K562 (cell line): ENCODE results near the gene CABYR. TPM values are rescaled to one million over a fixed set of nuclear protein-coding genes. Genes with fewer than 3 reads are reported as not detected.

Source experiments
- ATAC-seq: fragments of 200-7000 bp; cut with Tn5 transposase; 3 replicates; pipeline ENCODE4 v1.9.1; 2020; ENCODE audit warnings: moderate library complexity
- BruUV-seq: library from RNA; stranded (reverse); fragments of 400-500 nt; replicated peaks from 2 replicates; lab custom pipeline; 2021; lab: Mats Ljungman, UMichigan
- CTCF ChIA-PET: fragments of 300-600 bp; formaldehyde crosslinking; extraction: SDS; loops from one replicate; lab custom pipeline; 2021; ENCODE audit warnings: low intra/inter-chr PET ratio; lab: Yijun Ruan, JAX
- POLR2A ChIA-PET: fragments of 300-600, 350-650 bp; sonication (Branson Sonifier 250); formaldehyde crosslinking; extraction: SDS; loops from one replicate; lab custom pipeline; 2021; ENCODE audit warnings: antibody characterized with exemption, inconsistent platforms; lab: Yijun Ruan, JAX
- DNase-seq, 4 experiments: peaks; one replicate each; pipeline versions ENCODE4 v3.0.0 to v3.0.0-alpha.2; 2011 to 2018; ENCODE audit warnings: low spot score in 3 of 4, mixed read lengths in 3 of 4; ENCODE audit errors: extremely low read depth in 1 of 4
- FAIRE-seq: peaks from 2 replicates; lab custom pipeline; 2011; peaks lifted over from hg19 to GRCh38; lab: Jason Lieb, UNC
- H2AFZ ChIP-seq: 2 replicates; pipeline ENCODE4 v1.6.0; 2011; ENCODE audit warnings: low read depth, low read length, control low read depth, inconsistent platforms
- H3K27ac ChIP-seq: fragments of 200-600 bp; 3 replicates; pipeline ENCODE4 v1.8.0; 2011; ENCODE audit warnings: low read depth, mild to moderate bottlenecking, control low read depth, inconsistent platforms, low read length, moderate library complexity, mixed read lengths; ENCODE audit errors: extremely low read depth
- H3K27me3 ChIP-seq, 2 experiments: fragments of 300-600 bp in 1 of 2; 2 replicates in 1 of 2; 3 replicates in 1 of 2; pipeline versions ENCODE4 v1.6.0 to v1.8.0; 2011; ENCODE audit warnings: inconsistent platforms in 2 of 2, low read length in 2 of 2, mild to moderate bottlenecking in 1 of 2, mixed read lengths in 1 of 2, moderate library complexity in 1 of 2; ENCODE audit not compliant: control insufficient read depth in 2 of 2, insufficient read depth in 2 of 2
- H3K36me3 ChIP-seq: fragments of 300-600 bp; 3 replicates; pipeline ENCODE4 v1.8.0; 2011; ENCODE audit warnings: mild to moderate bottlenecking, low read length, inconsistent platforms; ENCODE audit not compliant: control insufficient read depth, insufficient read depth
- H3K4me1 ChIP-seq, 2 experiments: fragments of 200-600 bp in 1 of 2; replicated peaks in 1 of 2; 2 replicates in 1 of 2; 3 replicates in 1 of 2; pipeline versions ENCODE4 v1.5.1 to v1.8.0; 2011; ENCODE audit warnings: inconsistent platforms in 2 of 2, low read length in 2 of 2, mild to moderate bottlenecking in 1 of 2, mixed read lengths in 1 of 2, moderate library complexity in 1 of 2; ENCODE audit not compliant: control insufficient read depth in 2 of 2, insufficient read depth in 2 of 2
- H3K4me2 ChIP-seq: 2 replicates; pipeline ENCODE4 v1.6.1; 2011; ENCODE audit warnings: low read length, control low read depth, inconsistent platforms, mixed read lengths; ENCODE audit not compliant: insufficient read depth
- H3K4me3 ChIP-seq: fragments of 200-600 bp; sonication (generic), shearing (Covaris generic); 2 replicates; pipeline ENCODE4 v1.5.1; 2016; ENCODE audit warnings: control low read depth, inconsistent platforms
- H3K79me2 ChIP-seq: fragments of 200-600 bp; 3 replicates; pipeline ENCODE4 v1.8.0; 2011; ENCODE audit warnings: low read length, inconsistent platforms; ENCODE audit not compliant: control insufficient read depth, insufficient read depth
- H3K9ac ChIP-seq, 2 experiments: 2 replicates each; pipeline versions ENCODE4 v1.6.0 to v1.6.1; 2011; ENCODE audit warnings: low read depth in 2 of 2, low read length in 2 of 2, control low read depth in 1 of 2, inconsistent platforms in 1 of 2, mild to moderate bottlenecking in 1 of 2, mixed read lengths in 1 of 2; ENCODE audit not compliant: insufficient read depth in 1 of 2
- H3K9me1 ChIP-seq: one replicate; pipeline ENCODE4 v1.6.0; 2011; ENCODE audit warnings: inconsistent platforms, mild to moderate bottlenecking, low read length, moderate library complexity; ENCODE audit not compliant: control insufficient read depth, insufficient read depth
- H3K9me3 ChIP-seq: replicated peaks from 2 replicates; pipeline ENCODE4 v1.5.1; 2011; ENCODE audit warnings: low read depth, low read length, inconsistent platforms; ENCODE audit not compliant: control insufficient read depth, insufficient read depth
- H4K20me1 ChIP-seq: replicated peaks from 2 replicates; pipeline ENCODE4 v1.6.1; 2011; ENCODE audit warnings: low read length, inconsistent platforms, mixed read lengths; ENCODE audit not compliant: control insufficient read depth, insufficient read depth
- BRD9 ChIP-seq: fragments of 450-650 bp; IDR thresholded peaks from 2 replicates; pipeline ENCODE4 v1.6.1; 2018; ENCODE audit warnings: low read depth; ENCODE audit not compliant: partially characterized antibody
- ELF1 ChIP-seq: fragments of 200-800 bp; sonication (Bioruptor generic); IDR thresholded peaks from 2 replicates; pipeline ENCODE4 v1.6.1; 2016; ENCODE audit warnings: missing genetic modification characterization, missing compliant biosample characterization
- IFI16 ChIP-seq: fragments of 250-450 bp; sonication (Bioruptor Pico); IDR thresholded peaks from 2 replicates; pipeline ENCODE4 v2.1.2; 2022; ENCODE audit warnings: mild to moderate bottlenecking, inconsistent platforms
- NCOA6 ChIP-seq: fragments of 450-650 bp; IDR thresholded peaks from 2 replicates; pipeline ENCODE4 v1.6.1; 2017; ENCODE audit warnings: mild to moderate bottlenecking
- PHB2 ChIP-seq: fragments of 450-650 bp; IDR thresholded peaks from 2 replicates; pipeline ENCODE4 v1.6.1; 2017; ENCODE audit warnings: low read depth
- RBM39 ChIP-seq: fragments of 200-400 bp; formaldehyde crosslinking; optimal IDR thresholded peaks from 2 replicates; pipeline ENCODE3; 2018; ENCODE audit warnings: low read depth, low read length
- RERE ChIP-seq: sonication (generic); formaldehyde crosslinking; IDR thresholded peaks from 2 replicates; pipeline ENCODE4 v1.8.0; 2023; ENCODE audit warnings: missing genetic modification reagents, mild to moderate bottlenecking, borderline replicate concordance
- TOE1 ChIP-seq, 2 experiments: fragments of 450-650 bp in 1 of 2; sonication (generic) in 1 of 2; formaldehyde crosslinking in 1 of 2; IDR thresholded peaks; 2 replicates each; pipeline versions ENCODE4 v1.7.1 to v1.8.0; 2016 to 2022; ENCODE audit warnings: borderline replicate concordance in 2 of 2, mild to moderate bottlenecking in 2 of 2, antibody characterized with exemption in 1 of 2, inconsistent platforms in 1 of 2, low read depth in 1 of 2, missing genetic modification reagents in 1 of 2, moderate library complexity in 1 of 2
- ZNF12 ChIP-seq: sonication (generic); formaldehyde crosslinking; IDR thresholded peaks from 2 replicates; pipeline ENCODE4 v1.4.0; 2020; ENCODE audit warnings: mild to moderate bottlenecking, missing genetic modification reagents
- ZNF23 ChIP-seq: fragments of 250-450 bp; sonication (Bioruptor Pico); IDR thresholded peaks from 2 replicates; pipeline ENCODE4 v1.4.0; 2020; ENCODE audit warnings: mild to moderate bottlenecking
- ZNF717 ChIP-seq: fragments of 250-450 bp; sonication (Bioruptor Pico); IDR thresholded peaks from 2 replicates; pipeline ENCODE4 v1.5.0; 2021
- WGBS: fragments of 100-300 bp; shearing (Covaris generic); methylation state at CpG from one replicate; pipeline ENCODE4 v1.1.6; 2016; ENCODE audit warnings: low coverage, mixed read lengths; ENCODE audit not compliant: insufficient coverage; ENCODE audit errors: missing lambda C conversion rate; 5-methylcytosine and 5-hydroxymethylcytosine counted together
- in situ Hi-C: fragments of 300-500 bp; cut with MboI; formaldehyde crosslinking; loops from 4 replicates; pipeline ENCODE4 v1.15.0; 2018; ENCODE audit warnings: inconsistent platforms, mixed read lengths
- intact Hi-C: fragments of 100-400 bp; cut with micrococcal nuclease; formaldehyde crosslinking; loops from 2 replicates; pipeline ENCODE4 v1.14.2; 2022
- polyA plus RNA-seq, 8 experiments: library from polyadenylated mRNA; depleted of rRNA in 4 of 8; stranded (reverse) in 5 of 8; unstranded in 3 of 8; fragments of >200 nt; fragmentation: Nextera tagmentation in 2 of 8; fragmentation: Illumina TruSeq in 1 of 8; extraction: Ambion mirVana in 2 of 8; extraction: Trizol in 1 of 8; gene quantifications; 2 replicates each; pipeline versions ENCODE4 v1.2.1 to v1.2.3, GENCODE V29; 2011 to 2014; ENCODE audit warnings: inconsistent platforms in 1 of 8, missing spikeins in 1 of 8
- total RNA-seq, 7 experiments: library from RNA; depleted of rRNA in 6 of 7; stranded (reverse); fragments of >200 nt in 6 of 7; fragmentation: Illumina TruSeq in 2 of 7; extraction: Trizol in 2 of 7; gene quantifications; 2 replicates each; pipeline versions ENCODE4 v1.2.1 to v1.2.3, GENCODE V29; 2011 to 2021; ENCODE audit warnings: low replicate concordance in 1 of 7

Gene CABYR
- total and polyA plus RNA-seq, 9 of the 15 experiments (the other 6 are each of a cell fraction or from before 2014, with no cell fraction given): not detected

- H3K27ac ChIP-seq: no peak overlapping the region
- no peak overlapping the region for H2AFZ ChIP-seq
- 0% methylated on average over 2 of the region's 2 CpGs for WGBS
- no peaks in the 10 kb centered on the region for H3K4me1 ChIP-seq
- TF ChIP-seq ZNF23 (CRISPR knock-in tag) (no peak), NCOA6 (no peak), ELF1 (tag) (no peak)
- in situ Hi-C loops: no loop called here
- FAIRE-seq (no peak), DNase-seq (no peak), ATAC-seq (no peak)
- no TSS peak for BruUV-seq
- no peaks in the 10 kb centered on the region for H3K79me2 ChIP-seq
- no peaks in the 10 kb centered on the region for H4K20me1 ChIP-seq
- no peak overlapping the region for H3K4me2 ChIP-seq
- H3K9me3 ChIP-seq: no peaks in the 10 kb centered on the region
- intact Hi-C loops: no loop called here
- ChIA-PET CTCF (no interaction called here), POLR2A (interaction anchor here (0.7 kb wide), 1 partner anchor 10 kb away, joined by 3 read pairs; no protein-coding TSS in a partner anchor)
- H3K4me3 ChIP-seq: no peak overlapping the region
- no peaks in the 10 kb centered on the region for H3K9me1 ChIP-seq
- H3K27me3 ChIP-seq: peaks cover 3 to 13% of the 10 kb centered on the region in 2 experiments; a peak in 4 of 5 replicates
- H3K9ac ChIP-seq: no peak overlapping the region
- no peaks in the 10 kb centered on the region for H3K36me3 ChIP-seq
Measured at GRCh38 chr18:24181806-24182205, 42.9 kb downstream of the CABYR start.

- Histone ChIP-seq H3K9ac (no peak overlapping the region), H3K4me1 (no peaks in the 10 kb centered on the region), H3K9me1 (no peaks in the 10 kb centered on the region), H2AFZ (no peak overlapping the region), H3K27me3 (peaks cover 5 to 13% of the 10 kb centered on the region in 2 experiments), H3K4me3 (no peak overlapping the region), H3K9me3 (no peaks in the 10 kb centered on the region), H3K79me2 (no peaks in the 10 kb centered on the region), H3K4me2 (no peak overlapping the region), H4K20me1 (no peaks in the 10 kb centered on the region), H3K36me3 (no peaks in the 10 kb centered on the region), H3K27ac (no peak overlapping the region)
- DNase-seq (no peak), ATAC-seq (no peak), FAIRE-seq (no peak)
- in situ Hi-C loops: no loop called here
- ChIA-PET POLR2A (no interaction called here), CTCF (no interaction called here)
- intact Hi-C loops: no loop called here
- no TSS peak for BruUV-seq
- WGBS: 0% methylated on average over 7 of the region's 7 CpGs
- TF ChIP-seq RBM39 (no peak), BRD9 (no peak), PHB2 (no peak), TOE1 (IDR thresholded peaks at IDR 0.05; ENCODE audit: borderline replicate concordance) (no peak), TOE1 (CRISPR knock-in tag; IDR thresholded peaks at IDR 0.05; ENCODE audit: borderline replicate concordance, low read depth) (no peak), RERE (CRISPR knock-in tag) (no peak), IFI16 (CRISPR knock-in tag) (no peak), ZNF12 (CRISPR knock-in tag) (no peak), ZNF717 (no peak)
Measured at GRCh38 chr18:24185805-24186204, 46.9 kb downstream of the CABYR start.
